ENCODE data around the gene PHLDA2. TPM values are rescaled to one million over a fixed set of nuclear protein-coding genes. Genes with fewer than 3 reads are reported as not detected.
"Not testable (repeated sequence)": the region's sequence is repeated elsewhere in the genome, so short reads cannot be mapped to it uniquely, and the experiment has no call there.

The PHLDA2 gene
- total and polyA plus RNA-seq, 12 donors: 0.11 to 8.9 (median 2.1) TPM; not detected in 3

DNA sequence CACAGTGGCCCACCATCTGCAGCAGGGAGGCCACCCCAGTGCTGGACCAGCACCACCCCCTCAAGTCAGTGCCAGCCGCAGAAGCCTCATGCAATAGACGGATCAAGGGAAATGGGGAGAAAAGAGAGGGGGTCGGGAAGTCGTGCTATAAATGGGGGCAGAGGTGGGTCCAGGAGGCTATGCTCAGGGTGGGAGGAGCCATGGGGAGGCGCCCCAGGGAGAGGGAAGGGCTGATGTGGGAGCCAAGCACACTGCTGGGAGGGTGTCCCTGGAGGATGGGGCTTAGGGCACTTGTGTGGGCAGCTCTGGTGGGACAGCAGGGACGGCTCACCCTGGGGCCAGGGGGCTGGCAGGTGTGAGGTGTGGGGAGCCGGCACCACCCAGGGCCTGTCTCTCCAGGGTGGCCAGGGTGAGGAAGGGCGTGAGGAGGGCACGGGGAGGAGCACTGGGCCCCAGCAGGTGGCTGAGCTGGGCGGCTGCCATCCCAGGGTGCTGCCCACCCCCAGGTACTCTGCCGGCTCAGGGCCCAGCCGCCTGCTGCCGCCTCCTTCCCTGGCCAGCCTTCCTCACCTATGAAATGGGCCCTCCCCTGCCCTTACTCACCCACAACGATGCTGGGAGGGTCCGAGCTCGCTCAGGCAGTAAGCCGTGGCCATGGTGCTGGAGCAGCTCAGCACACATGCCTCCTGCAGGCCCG lies 18.0 kb downstream of the PHLDA2 start:
- Histone ChIP-seq H3K4me3 (no peak overlapping the region), H3K9me3 (replicated peaks in 1 of 3) (no peaks in the 10 kb centered on the region), H3K36me3 (replicated peaks in 1 of 2) (no peaks in the 10 kb centered on the region), H3K4me1 (replicated peaks in 1 of 2) (no peaks in the 10 kb centered on the region), H3K27ac (no peak overlapping the region), H3K27me3 (peaks cover 10% of the 10 kb centered on the region)
- no peak for DNase-seq
- WGBS, 4 donors: 84 to 90% (median 89%) methylated on average over 12 to 18 of the region's 18 CpGs
- intact Hi-C loops (cut with DNase I): no loop called here
- no peak for TF ChIP-seq POLR2A (IDR thresholded peaks at IDR 0.05)
- TF ChIP-seq, protein P1, sequence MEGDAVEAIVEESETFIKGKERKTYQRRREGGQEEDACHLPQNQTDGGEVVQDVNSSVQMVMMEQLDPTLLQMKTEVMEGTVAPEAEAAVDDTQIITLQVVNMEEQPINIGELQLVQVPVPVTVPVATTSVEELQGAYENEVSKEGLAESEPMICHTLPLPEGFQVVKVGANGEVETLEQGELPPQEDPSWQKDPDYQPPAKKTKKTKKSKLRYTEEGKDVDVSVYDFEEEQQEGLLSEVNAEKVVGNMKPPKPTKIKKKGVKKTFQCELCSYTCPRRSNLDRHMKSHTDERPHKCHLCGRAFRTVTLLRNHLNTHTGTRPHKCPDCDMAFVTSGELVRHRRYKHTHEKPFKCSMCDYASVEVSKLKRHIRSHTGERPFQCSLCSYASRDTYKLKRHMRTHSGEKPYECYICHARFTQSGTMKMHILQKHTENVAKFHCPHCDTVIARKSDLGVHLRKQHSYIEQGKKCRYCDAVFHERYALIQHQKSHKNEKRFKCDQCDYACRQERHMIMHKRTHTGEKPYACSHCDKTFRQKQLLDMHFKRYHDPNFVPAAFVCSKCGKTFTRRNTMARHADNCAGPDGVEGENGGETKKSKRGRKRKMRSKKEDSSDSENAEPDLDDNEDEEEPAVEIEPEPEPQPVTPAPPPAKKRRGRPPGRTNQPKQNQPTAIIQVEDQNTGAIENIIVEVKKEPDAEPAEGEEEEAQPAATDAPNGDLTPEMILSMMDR (IDR thresholded peaks at IDR 0.05): no peak

DNA sequence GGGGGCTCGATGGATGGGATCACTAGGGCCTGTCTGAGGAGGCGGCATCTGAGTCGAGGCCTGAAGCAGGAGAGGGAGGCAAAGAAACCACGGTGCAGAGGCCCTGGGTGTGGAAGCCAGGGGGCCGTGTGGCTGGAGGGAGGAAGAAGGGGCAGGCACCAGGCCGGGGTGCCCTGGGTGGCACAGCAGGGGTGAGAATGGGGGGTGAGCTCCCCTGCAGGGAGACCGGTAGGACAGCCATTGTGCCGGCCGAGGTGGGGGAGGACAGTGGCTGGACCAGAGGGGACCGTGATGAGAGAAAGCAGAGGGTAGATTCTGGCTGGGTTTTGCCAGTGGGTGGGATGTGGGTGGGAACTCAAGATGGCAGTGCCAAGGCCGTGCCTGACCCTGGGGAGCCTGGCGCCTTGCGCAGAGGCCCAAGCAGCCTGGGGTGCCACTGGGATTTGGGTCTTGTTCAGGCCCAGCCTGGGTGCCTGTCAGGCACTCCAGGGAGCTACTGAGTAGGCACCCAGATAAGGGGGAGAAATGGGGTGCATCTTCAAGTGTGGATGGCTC lies 18.7 kb downstream of the PHLDA2 start:
- no peaks in the 10 kb centered on the region for H3K9me3 ChIP-seq (replicated peaks in 1 of 3)
- H3K27ac ChIP-seq: no peak overlapping the region
- H3K36me3 ChIP-seq (replicated peaks in 1 of 2): no peaks in the 10 kb centered on the region
- H3K4me3 ChIP-seq: no peak overlapping the region
- TF ChIP-seq, protein P1 (IDR thresholded peaks at IDR 0.05): no peak
- no peak for TF ChIP-seq POLR2A (IDR thresholded peaks at IDR 0.05)
- no peak for DNase-seq
- 84 to 96% (median 91%) methylated on average over 13 of the region's 13 CpGs for WGBS, 4 donors
- intact Hi-C loops (cut with DNase I): no loop called here
- H3K27me3 ChIP-seq: peaks cover 10% of the 10 kb centered on the region
- no peaks in the 10 kb centered on the region for H3K4me1 ChIP-seq (replicated peaks in 1 of 2)

DNA sequence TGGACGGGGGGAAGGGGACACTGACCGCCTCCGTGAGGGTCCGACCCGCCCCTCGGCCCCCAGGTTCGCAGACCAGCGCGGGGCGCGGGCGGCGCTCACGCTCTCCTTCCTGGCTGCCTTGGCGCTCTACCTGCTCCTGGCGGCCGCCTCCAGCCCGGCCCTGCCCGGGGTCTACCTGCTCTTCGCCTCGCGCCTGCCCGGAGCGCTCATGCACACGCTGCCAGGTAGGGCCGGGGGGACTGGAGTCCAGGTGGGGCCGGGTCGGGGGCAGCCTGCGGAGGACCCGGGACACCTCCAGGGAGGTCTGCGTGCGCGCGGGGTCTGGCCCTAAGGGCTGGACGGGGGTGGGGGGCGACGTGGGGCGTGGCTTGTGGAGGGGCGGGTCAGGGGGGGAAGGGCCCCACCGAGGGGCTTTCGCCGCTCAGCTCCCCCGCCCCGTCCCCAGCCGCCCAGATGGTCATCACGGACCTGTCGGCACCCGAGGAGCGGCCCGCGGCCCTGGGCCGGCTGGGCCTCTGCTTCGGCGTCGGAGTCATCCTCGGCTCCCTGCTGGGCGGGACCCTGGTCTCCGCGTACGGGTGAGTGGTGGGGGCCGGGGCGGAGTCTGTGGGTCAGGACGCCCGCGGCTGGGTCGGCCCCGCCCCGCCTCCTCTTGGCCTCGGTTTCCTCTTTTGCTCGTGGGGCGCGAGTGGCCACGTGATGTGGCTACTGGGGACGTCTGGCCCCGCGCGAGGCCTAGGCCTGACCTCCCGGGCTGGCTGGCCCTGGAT lies 19.9 kb downstream of the PHLDA2 start:
- Histone ChIP-seq H3K27ac (no peak overlapping the region), H3K36me3 (replicated peaks in 1 of 2) (no peaks in the 10 kb centered on the region), H3K4me3 (no peak overlapping the region), H3K4me1 (replicated peaks in 1 of 2) (no peaks in the 10 kb centered on the region), H3K9me3 (replicated peaks in 1 of 3) (no peaks in the 10 kb centered on the region), H3K27me3 (peaks cover 10% of the 10 kb centered on the region)
- no peak for DNase-seq
- TF ChIP-seq, protein P1 (IDR thresholded peaks at IDR 0.05): no peak
- no peak for TF ChIP-seq POLR2A (IDR thresholded peaks at IDR 0.05)
- 23 to 51% (median 29%) methylated on average over 13 to 78 of the region's 78 CpGs for WGBS, 4 donors
- intact Hi-C loops (cut with DNase I): loop anchor here in 1 of 2 donors (10.0 kb wide), 1 partner anchor 615 kb away; no protein-coding TSS in a partner anchor

DNA sequence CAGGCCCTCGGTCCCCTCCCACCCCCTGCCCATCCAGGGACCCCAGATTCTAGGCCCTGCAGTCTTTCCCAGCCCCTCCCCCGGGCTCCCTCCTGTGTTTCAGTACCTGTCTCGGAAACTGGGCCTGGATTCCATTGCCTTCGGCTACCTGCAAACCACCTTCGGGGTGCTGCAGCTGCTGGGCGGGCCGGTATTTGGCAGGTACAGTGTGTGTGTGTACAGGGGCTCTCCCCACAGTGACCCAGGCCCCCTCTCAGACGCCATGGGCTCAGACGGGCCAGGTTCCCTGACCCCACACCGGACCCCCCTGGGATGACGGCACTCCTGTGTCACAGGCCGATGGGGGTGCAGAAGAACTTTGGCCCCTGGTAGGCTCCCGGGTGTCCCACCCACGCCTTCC lies 21.1 kb downstream of the PHLDA2 start:
- WGBS, 4 donors: 88 to 98% (median 93%) methylated on average over 8 to 14 of the region's 14 CpGs
- H3K4me3 ChIP-seq: no peak overlapping the region
- no peaks in the 10 kb centered on the region for H3K4me1 ChIP-seq (replicated peaks in 1 of 2)
- TF ChIP-seq, protein P1 (IDR thresholded peaks at IDR 0.05): no peak
- no peak for TF ChIP-seq POLR2A (IDR thresholded peaks at IDR 0.05)
- intact Hi-C loops (cut with DNase I): loop anchor here in 1 of 2 donors (10.0 kb wide), 1 partner anchor 613 kb away; no protein-coding TSS in a partner anchor
- H3K9me3 ChIP-seq (replicated peaks in 1 of 3): no peaks in the 10 kb centered on the region
- no peak for DNase-seq
- H3K27ac ChIP-seq: no peak overlapping the region
- peaks cover 10% of the 10 kb centered on the region for H3K27me3 ChIP-seq
- no peaks in the 10 kb centered on the region for H3K36me3 ChIP-seq (replicated peaks in 1 of 2)

DNA sequence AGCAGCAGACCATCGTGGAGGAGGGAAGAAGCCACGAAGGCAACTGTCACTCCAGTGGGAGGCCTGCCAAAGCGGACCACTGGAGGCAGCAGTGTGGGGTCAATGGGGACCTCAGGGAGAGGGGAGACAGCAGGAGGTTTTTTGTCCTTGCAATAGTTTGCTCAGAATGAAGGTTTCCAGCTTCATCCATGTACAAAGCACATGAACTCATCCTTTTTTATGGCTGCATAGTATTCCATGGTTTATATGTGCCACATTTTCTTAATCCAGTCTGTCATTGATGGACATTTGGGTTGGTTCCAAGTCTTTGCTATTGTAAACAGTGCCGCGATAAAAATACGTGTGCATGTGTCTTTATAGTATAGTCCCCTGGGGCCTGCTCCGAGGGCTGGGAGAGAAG lies 23.9 kb downstream of the PHLDA2 start:
- intact Hi-C loops (cut with DNase I): loop anchor here in 1 of 2 donors (10.0 kb wide), 1 partner anchor 610 kb away; no protein-coding TSS in a partner anchor
- H3K4me3 ChIP-seq; H3K36me3 ChIP-seq (replicated peaks in 1 of 2); H3K27ac ChIP-seq; H3K9me3 ChIP-seq (replicated peaks in 1 of 3); H3K27me3 ChIP-seq; DNase-seq: not testable (repeated sequence)
- WGBS, 4 donors: 90 to 94% (median 92%) methylated on average over 7 of the region's 7 CpGs
- H3K4me1 ChIP-seq (replicated peaks in 1 of 2): peaks cover 0 to 14% of the 10 kb centered on the region in 2 donors
